Lower leg skin (tissue), 3 donors: ENCODE results near the gene MYO1A.

Experiments
- CTCF ChIP-seq, 3 donors: fragments of 450-650 bp; IDR thresholded peaks; one replicate each; pipeline ENCODE4 v1.5.1; 2016; ENCODE audit warnings: antibody characterized with exemption in 3 of 3, mild to moderate bottlenecking in 3 of 3, moderate library complexity in 2 of 3
- POLR2A ChIP-seq, 2 donors: fragments of 450-650 bp; IDR thresholded peaks; one replicate each; pipeline ENCODE4 v1.6.1; 2016 to 2017; ENCODE audit warnings: antibody characterized with exemption in 2 of 2, mild to moderate bottlenecking in 1 of 2, moderate library complexity in 1 of 2

- TF ChIP-seq CTCF (IDR thresholded peaks at IDR 0.05), result no peak
- no peak for TF ChIP-seq POLR2A (IDR thresholded peaks at IDR 0.05)
Measured at GRCh38 chr12:56991319-56992246, 58.3 kb downstream of the MYO1A start.
